ENCODE data around the gene PLAAT4.
"Not testable (repeated sequence)": the region's sequence is repeated elsewhere in the genome, so short reads cannot be mapped to it uniquely, and the experiment has no call there.

The PLAAT4 gene

GRCh38 chr11:63535734-63536133 is 874 bp upstream of the PLAAT4 start:
- CTCF ChIA-PET = interaction anchor here (0.6 to 3.5 kb wide), 5 partner anchors 16 to 100 kb away, joined by 3 to 11 read pairs (median 4); no protein-coding TSS in a partner anchor
- no peak for TF ChIP-seq CTCF (IDR thresholded peaks at IDR 0.05; ENCODE audit: control extremely low read depth, extremely low read depth, low read depth, missing control alignments)

GRCh38 chr11:63537293-63538101 is 889 bp downstream of the PLAAT4 start:
- TF ChIP-seq CTCF (IDR thresholded peaks at IDR 0.05; ENCODE audit: control extremely low read depth, extremely low read depth, low read depth, missing control alignments) = no peak
- no peak for DNase-seq (ENCODE audit: extremely low spot score)
- POLR2A ChIA-PET = no interaction called here
- CTCF ChIA-PET = interaction anchor here (0.7 to 3.5 kb wide), 11 partner anchors 8 to 101 kb away, joined by 3 to 11 read pairs (median 3); partner anchors contain the start of gene PLAAT2

More at GRCh38 chr11:63535734-63536133, 874 bp upstream of the PLAAT4 start:
- no peak for DNase-seq (ENCODE audit: extremely low spot score)
- POLR2A ChIA-PET = no interaction called here

- CTCF ChIA-PET; POLR2A ChIA-PET; DNase-seq (ENCODE audit: extremely low spot score): not testable (repeated sequence)
Measured at GRCh38 chr11:63542506-63542905, 5.9 kb downstream of the PLAAT4 start.

GRCh38 chr11:63543711-63544110 is 7.1 kb downstream of the PLAAT4 start:
- DNase-seq (ENCODE audit: extremely low spot score) = no peak
- ChIA-PET POLR2A (no interaction called here), CTCF (interaction anchor here (1.1 to 1.5 kb wide), 2 partner anchors 24 to 95 kb away, joined by 3 to 5 read pairs; no protein-coding TSS in a partner anchor)
- no peak for TF ChIP-seq CTCF (IDR thresholded peaks at IDR 0.05; ENCODE audit: control extremely low read depth, extremely low read depth, low read depth, missing control alignments)

GRCh38 chr11:63547061-63547460 is 10.5 kb downstream of the PLAAT4 start:
- ChIA-PET POLR2A (interaction anchor here (0.6 kb wide), 1 partner anchor 9 kb away, joined by 3 read pairs; no protein-coding TSS in a partner anchor), CTCF (interaction anchor here (1.1 to 1.4 kb wide), 2 partner anchors 39 to 88 kb away, joined by 3 to 4 read pairs; no protein-coding TSS in a partner anchor)
- TF ChIP-seq CTCF (IDR thresholded peaks at IDR 0.05; ENCODE audit: control extremely low read depth, extremely low read depth, low read depth, missing control alignments) = no peak
- no peak for DNase-seq (ENCODE audit: extremely low spot score)

- ChIA-PET CTCF (no interaction called here), POLR2A (no interaction called here)
- no peak for DNase-seq (ENCODE audit: extremely low spot score)
- no peak for TF ChIP-seq CTCF (IDR thresholded peaks at IDR 0.05; ENCODE audit: control extremely low read depth, extremely low read depth, low read depth, missing control alignments)
Measured at GRCh38 chr11:63548178-63548577, 11.6 kb downstream of the PLAAT4 start.

GRCh38 chr11:63549411-63549810 is 12.8 kb downstream of the PLAAT4 start:
- no peak for DNase-seq (ENCODE audit: extremely low spot score)
- CTCF ChIA-PET = no interaction called here
- POLR2A ChIA-PET = no interaction called here
- no peak for TF ChIP-seq CTCF (IDR thresholded peaks at IDR 0.05; ENCODE audit: control extremely low read depth, extremely low read depth, low read depth, missing control alignments)

- CTCF ChIA-PET = interaction anchor here (1.6 to 2.4 kb wide), 3 partner anchors 11 to 14 kb away, joined by 4 to 11 read pairs (median 5); partner anchors contain the start of genes PLAAT2 and PLAAT4
- DNase-seq (ENCODE audit: extremely low spot score); POLR2A ChIA-PET: not testable (repeated sequence)
Measured at GRCh38 chr11:63550156-63550700, 13.6 kb downstream of the PLAAT4 start.
